ENCODE data around the gene CXCL1.

GRCh38 chr4:73859614-73860088, 9.5 kb upstream of the CXCL1 start:
- TF ChIP-seq, protein P1, sequence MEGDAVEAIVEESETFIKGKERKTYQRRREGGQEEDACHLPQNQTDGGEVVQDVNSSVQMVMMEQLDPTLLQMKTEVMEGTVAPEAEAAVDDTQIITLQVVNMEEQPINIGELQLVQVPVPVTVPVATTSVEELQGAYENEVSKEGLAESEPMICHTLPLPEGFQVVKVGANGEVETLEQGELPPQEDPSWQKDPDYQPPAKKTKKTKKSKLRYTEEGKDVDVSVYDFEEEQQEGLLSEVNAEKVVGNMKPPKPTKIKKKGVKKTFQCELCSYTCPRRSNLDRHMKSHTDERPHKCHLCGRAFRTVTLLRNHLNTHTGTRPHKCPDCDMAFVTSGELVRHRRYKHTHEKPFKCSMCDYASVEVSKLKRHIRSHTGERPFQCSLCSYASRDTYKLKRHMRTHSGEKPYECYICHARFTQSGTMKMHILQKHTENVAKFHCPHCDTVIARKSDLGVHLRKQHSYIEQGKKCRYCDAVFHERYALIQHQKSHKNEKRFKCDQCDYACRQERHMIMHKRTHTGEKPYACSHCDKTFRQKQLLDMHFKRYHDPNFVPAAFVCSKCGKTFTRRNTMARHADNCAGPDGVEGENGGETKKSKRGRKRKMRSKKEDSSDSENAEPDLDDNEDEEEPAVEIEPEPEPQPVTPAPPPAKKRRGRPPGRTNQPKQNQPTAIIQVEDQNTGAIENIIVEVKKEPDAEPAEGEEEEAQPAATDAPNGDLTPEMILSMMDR (conservative IDR thresholded peaks at IDR 0.05): no peak
- no peak for TF ChIP-seq ZFX (IDR thresholded peaks at IDR 0.05)

All from C4-2B (cell line).